ENCODE results near the gene DLX5. TPM values are rescaled to one million over a fixed set of nuclear protein-coding genes. Genes with fewer than 3 reads are reported as not detected.
A peak's percentile ranks its signal among the peaks of the same experiment; 100 is the strongest.

DLX5 gene
- total RNA-seq, 1 donor from 2014 or later, result 0.27 TPM

GRCh38 chr7:97025130-97025499 is 484 bp upstream of the DLX5 start:
- H3K36me3 Mint-ChIP-seq (ENCODE audit: low read depth), result peaks cover 8% of the 10 kb centered on the region
- H3K9me3 Mint-ChIP-seq (ENCODE audit: low read depth), result no peaks in the 10 kb centered on the region
- peak overlapping the region; percentile 80 for H3K4me3 Mint-ChIP-seq (ENCODE audit: unreplicated experiment)
- TF ChIP-seq CTCF (IDR thresholded peaks at IDR 0.05), result no peak
- H3K27me3 Mint-ChIP-seq (ENCODE audit: low read depth), result peaks cover 67% of the 10 kb centered on the region
- no peak for DNase-seq (ENCODE audit: low spot score)
- H3K27ac Mint-ChIP-seq (ENCODE audit: unreplicated experiment), result no peak overlapping the region
- H3K4me1 Mint-ChIP-seq (ENCODE audit: low read depth), result peaks cover 66% of the 10 kb centered on the region

- H3K27ac Mint-ChIP-seq (ENCODE audit: unreplicated experiment), result no peak overlapping the region
- H3K4me1 Mint-ChIP-seq (ENCODE audit: low read depth), result peaks cover 72% of the 10 kb centered on the region
- no peaks in the 10 kb centered on the region for H3K9me3 Mint-ChIP-seq (ENCODE audit: low read depth)
- H3K27me3 Mint-ChIP-seq (ENCODE audit: low read depth), result peaks cover 81% of the 10 kb centered on the region
- no peak for TF ChIP-seq CTCF (IDR thresholded peaks at IDR 0.05)
- H3K36me3 Mint-ChIP-seq (ENCODE audit: low read depth), result peaks cover 12% of the 10 kb centered on the region
- H3K4me3 Mint-ChIP-seq (ENCODE audit: unreplicated experiment), result peak overlapping the region; percentile 24
- DNase-seq (ENCODE audit: low spot score), result no peak
Measured at GRCh38 chr7:97022491-97023306, 1.9 kb downstream of the DLX5 start.

- peaks cover 88% of the 10 kb centered on the region for H3K27me3 Mint-ChIP-seq (ENCODE audit: low read depth)
- H3K4me1 Mint-ChIP-seq (ENCODE audit: low read depth), result peaks cover 72% of the 10 kb centered on the region
- no peak for DNase-seq (ENCODE audit: low spot score)
- H3K27ac Mint-ChIP-seq (ENCODE audit: unreplicated experiment), result no peak overlapping the region
- H3K9me3 Mint-ChIP-seq (ENCODE audit: low read depth), result no peaks in the 10 kb centered on the region
- TF ChIP-seq CTCF (IDR thresholded peaks at IDR 0.05), result no peak
- H3K36me3 Mint-ChIP-seq (ENCODE audit: low read depth), result peaks cover 13% of the 10 kb centered on the region
- H3K4me3 Mint-ChIP-seq (ENCODE audit: unreplicated experiment), result peak overlapping the region; percentile 15
Measured at GRCh38 chr7:97021747-97022490, 2.7 kb downstream of the DLX5 start.

GRCh38 chr7:97020996-97021746 is 3.5 kb downstream of the DLX5 start:
- H3K36me3 Mint-ChIP-seq (ENCODE audit: low read depth), result peaks cover 15% of the 10 kb centered on the region
- H3K27me3 Mint-ChIP-seq (ENCODE audit: low read depth), result peaks cover 87% of the 10 kb centered on the region
- peaks cover 73% of the 10 kb centered on the region for H3K4me1 Mint-ChIP-seq (ENCODE audit: low read depth)
- no peak for DNase-seq (ENCODE audit: low spot score)
- TF ChIP-seq CTCF (IDR thresholded peaks at IDR 0.05), result no peak
- H3K4me3 Mint-ChIP-seq (ENCODE audit: unreplicated experiment), result peak overlapping the region; percentile 15
- no peaks in the 10 kb centered on the region for H3K9me3 Mint-ChIP-seq (ENCODE audit: low read depth)
- H3K27ac Mint-ChIP-seq (ENCODE audit: unreplicated experiment), result no peak overlapping the region

GRCh38 chr7:97020601-97020995 is 4.0 kb downstream of the DLX5 start:
- no peak for TF ChIP-seq CTCF (IDR thresholded peaks at IDR 0.05)
- H3K9me3 Mint-ChIP-seq (ENCODE audit: low read depth), result no peaks in the 10 kb centered on the region
- peaks cover 87% of the 10 kb centered on the region for H3K27me3 Mint-ChIP-seq (ENCODE audit: low read depth)
- H3K36me3 Mint-ChIP-seq (ENCODE audit: low read depth), result peaks cover 15% of the 10 kb centered on the region
- no peak overlapping the region for H3K4me3 Mint-ChIP-seq (ENCODE audit: unreplicated experiment)
- DNase-seq (ENCODE audit: low spot score), result no peak
- no peak overlapping the region for H3K27ac Mint-ChIP-seq (ENCODE audit: unreplicated experiment)
- H3K4me1 Mint-ChIP-seq (ENCODE audit: low read depth), result peaks cover 73% of the 10 kb centered on the region
